Measurements from ENCODE around the gene DBNL.

Gene DBNL

GRCh38 chr7:44097064-44097932 lies 52.8 kb downstream of the DBNL start:
- in situ Hi-C loops (cut with MboI; ENCODE audit: low sequenced_read_pairs), result no loop called here

GRCh38 chr7:44098092-44099068 lies 53.9 kb downstream of the DBNL start:
- in situ Hi-C loops (cut with MboI; ENCODE audit: low sequenced_read_pairs), result no loop called here

GRCh38 chr7:44099669-44100068 lies 55.2 kb downstream of the DBNL start:
- in situ Hi-C loops (cut with MboI; ENCODE audit: low sequenced_read_pairs), result no loop called here

GRCh38 chr7:44100458-44101302 lies 56.2 kb downstream of the DBNL start:
- in situ Hi-C loops (cut with MboI; ENCODE audit: low sequenced_read_pairs), result no loop called here

GRCh38 chr7:44101303-44101965 lies 56.9 kb downstream of the DBNL start:
- in situ Hi-C loops (cut with MboI; ENCODE audit: low sequenced_read_pairs), result no loop called here

GRCh38 chr7:44101966-44102845 lies 57.7 kb downstream of the DBNL start:
- in situ Hi-C loops (cut with MboI; ENCODE audit: low sequenced_read_pairs), result no loop called here

- in situ Hi-C loops (cut with MboI; ENCODE audit: low sequenced_read_pairs), result no loop called here
Observed at GRCh38 chr7:44102846-44103565, 58.5 kb downstream of the DBNL start.

- in situ Hi-C loops (cut with MboI; ENCODE audit: low sequenced_read_pairs), result no loop called here
Observed at GRCh38 chr7:44103566-44103922, 59.0 kb downstream of the DBNL start.

GRCh38 chr7:44103923-44104859 lies 59.7 kb downstream of the DBNL start, which contains the start of gene AEBP1:
AEBP1 (plus strand) TSS chr7:44104345; CDS start chr7:44104666, 321 bp downstream.
- in situ Hi-C loops (cut with MboI; ENCODE audit: low sequenced_read_pairs), result no loop called here

- in situ Hi-C loops (cut with MboI; ENCODE audit: low sequenced_read_pairs), result no loop called here
Observed at GRCh38 chr7:44104860-44105771, 60.6 kb downstream of the DBNL start.

GRCh38 chr7:44105832-44106231 lies 61.3 kb downstream of the DBNL start:
- in situ Hi-C loops (cut with MboI; ENCODE audit: low sequenced_read_pairs), result no loop called here

- in situ Hi-C loops (cut with MboI; ENCODE audit: low sequenced_read_pairs), result no loop called here
Observed at GRCh38 chr7:44106311-44107065, 62.0 kb downstream of the DBNL start.

GRCh38 chr7:44107116-44107960 lies 62.8 kb downstream of the DBNL start:
- in situ Hi-C loops (cut with MboI; ENCODE audit: low sequenced_read_pairs), result no loop called here

- in situ Hi-C loops (cut with MboI; ENCODE audit: low sequenced_read_pairs), result no loop called here
Observed at GRCh38 chr7:44107961-44108767, 63.7 kb downstream of the DBNL start.
